ENCODE data around the gene BNC1. TPM values are rescaled to one million over a fixed set of nuclear protein-coding genes. Genes with fewer than 3 reads are reported as not detected.

BNC1 gene
- total RNA-seq, 6 experiments from 2014 or later: 0.12 to 0.31 (median 0.14) TPM; not detected in 3

- TF ChIP-seq POLR2A (IDR thresholded peaks at IDR 0.05) (no peak), CTCF (IDR thresholded peaks at IDR 0.05) (no peak)
- no peaks in the 10 kb centered on the region for H3K36me3 ChIP-seq
- 67% methylated on average over 1 of the region's 3 CpGs for WGBS (ENCODE audit: insufficient coverage, low coverage, low lambda C conversion rate, missing lambda C conversion rate)
- no peak overlapping the region for H3K4me3 ChIP-seq
- intact Hi-C loops (cut with DNase I): no loop called here
- no peak overlapping the region for H3K27ac ChIP-seq
- H3K27me3 ChIP-seq: no peaks in the 10 kb centered on the region
- no peak for ATAC-seq
- no peaks in the 10 kb centered on the region for H3K9me3 ChIP-seq
- no peaks in the 10 kb centered on the region for H3K4me1 ChIP-seq
- DNase-seq: no peak
These were observed 19.1 kb upstream of the BNC1 start for GRCh38 chr15:83303535-83303934.

- DNase-seq: no peak
- 64% methylated on average over 1 of the region's 1 CpG for WGBS (ENCODE audit: insufficient coverage, low coverage, low lambda C conversion rate, missing lambda C conversion rate)
- Histone ChIP-seq H3K27me3 (no peaks in the 10 kb centered on the region), H3K4me3 (no peak overlapping the region), H3K36me3 (no peaks in the 10 kb centered on the region), H3K27ac (no peak overlapping the region), H3K9me3 (no peaks in the 10 kb centered on the region), H3K4me1 (no peaks in the 10 kb centered on the region)
- intact Hi-C loops (cut with DNase I): no loop called here
- no peak for ATAC-seq
- no peak for TF ChIP-seq CTCF (IDR thresholded peaks at IDR 0.05)
- TF ChIP-seq POLR2A (IDR thresholded peaks at IDR 0.05): no peak
These were observed 16.4 kb upstream of the BNC1 start for GRCh38 chr15:83300826-83301225.

- Histone ChIP-seq H3K4me1 (no peaks in the 10 kb centered on the region), H3K27me3 (no peaks in the 10 kb centered on the region), H3K9me3 (no peaks in the 10 kb centered on the region), H3K4me3 (no peak overlapping the region), H3K36me3 (no peaks in the 10 kb centered on the region), H3K27ac (no peak overlapping the region)
- intact Hi-C loops (cut with DNase I): no loop called here
- no peak for DNase-seq
- no peak for ATAC-seq
- no peak for TF ChIP-seq CTCF (IDR thresholded peaks at IDR 0.05)
- no peak for TF ChIP-seq POLR2A (IDR thresholded peaks at IDR 0.05)
- 49% methylated on average over 3 of the region's 3 CpGs for WGBS (ENCODE audit: insufficient coverage, low coverage, low lambda C conversion rate, missing lambda C conversion rate)
These were observed 15.0 kb upstream of the BNC1 start for GRCh38 chr15:83299462-83299861.

- WGBS (ENCODE audit: insufficient coverage, low coverage, low lambda C conversion rate, missing lambda C conversion rate): 50% methylated on average over 6 of the region's 6 CpGs
- Histone ChIP-seq H3K27me3 (no peaks in the 10 kb centered on the region), H3K36me3 (no peaks in the 10 kb centered on the region), H3K9me3 (no peaks in the 10 kb centered on the region), H3K27ac (no peak overlapping the region), H3K4me1 (no peaks in the 10 kb centered on the region), H3K4me3 (no peak overlapping the region)
- TF ChIP-seq CTCF (IDR thresholded peaks at IDR 0.05) (no peak), POLR2A (IDR thresholded peaks at IDR 0.05) (no peak)
- ATAC-seq (no peak), DNase-seq (no peak)
- intact Hi-C loops (cut with DNase I): no loop called here
These were observed 11.0 kb upstream of the BNC1 start for GRCh38 chr15:83295417-83295816.

- Histone ChIP-seq H3K9me3 (no peaks in the 10 kb centered on the region), H3K27ac (no peak overlapping the region), H3K36me3 (no peaks in the 10 kb centered on the region), H3K4me3 (no peak overlapping the region), H3K4me1 (no peaks in the 10 kb centered on the region), H3K27me3 (no peaks in the 10 kb centered on the region)
- TF ChIP-seq CTCF (IDR thresholded peaks at IDR 0.05) (no peak), POLR2A (IDR thresholded peaks at IDR 0.05) (no peak)
- ATAC-seq: no peak
- intact Hi-C loops (cut with DNase I): no loop called here
- no peak for DNase-seq
- WGBS (ENCODE audit: insufficient coverage, low coverage, low lambda C conversion rate, missing lambda C conversion rate): 59% methylated on average over 1 of the region's 1 CpG
These were observed 8.7 kb upstream of the BNC1 start for GRCh38 chr15:83293201-83293600.
